Lower lobe of right lung (tissue), 2 donors: ENCODE results near the gene BDKRB2. TPM values are rescaled to one million over a fixed set of nuclear protein-coding genes. Genes with fewer than 3 reads are reported as not detected.
A peak's percentile ranks its signal among the peaks of the same experiment; 100 is the strongest.

Experiments used
- ATAC-seq, 2 donors: fragments of 200-7000 bp; cut with Tn5 transposase; one replicate each; pipeline ENCODE4 v1.9.1; 2020 to 2022; ENCODE audit warnings: mild to moderate bottlenecking in 2 of 2, moderate library complexity in 2 of 2
- DNase-seq: peaks from one replicate; pipeline ENCODE4 v3.0.0-alpha.2; 2020
- H3K27ac ChIP-seq: fragments of 200-600 bp; one replicate; pipeline ENCODE4 v1.8.0; 2022
- H3K27me3 ChIP-seq: fragments of 200-600 bp; one replicate; pipeline ENCODE4 v1.8.0; 2022; ENCODE audit warnings: low read depth
- H3K36me3 ChIP-seq: fragments of 200-600 bp; one replicate; pipeline ENCODE4 v1.8.0; 2022; ENCODE audit warnings: mild to moderate bottlenecking
- H3K4me1 ChIP-seq: fragments of 200-600 bp; one replicate; pipeline ENCODE4 v1.8.0; 2022
- H3K4me3 ChIP-seq: fragments of 200-600 bp; one replicate; pipeline ENCODE4 v1.8.0; 2022; ENCODE audit warnings: mild to moderate bottlenecking
- H3K9me3 ChIP-seq: fragments of 200-600 bp; one replicate; pipeline ENCODE4 v1.8.0; 2022
- CTCF ChIP-seq: fragments of 200-600 bp; IDR thresholded peaks from one replicate; pipeline ENCODE4 v1.8.0; 2022; ENCODE audit warnings: antibody characterized with exemption, mild to moderate bottlenecking
- intact Hi-C: fragments of 100-400 bp; cut with DNase I; formaldehyde crosslinking; loops from one replicate; pipeline ENCODE4 v1.11.0; 2022
- total RNA-seq: library from RNA; stranded (reverse); fragmentation: NEBNext Ultra II Directional; extraction: Animal tissue kit (Norgen Biotek cat#: 25700); gene quantifications from one replicate; pipeline ENCODE4 v1.2.1, GENCODE V29; 2021
- donor health status: DM: no; HTN: yes; CAD: no; lungs with severe emphysema.

Gene BDKRB2
- total RNA-seq, 1 donor from 2014 or later = 1.3 TPM

- Histone ChIP-seq H3K36me3 (no peaks in the 10 kb centered on the region), H3K4me1 (peaks cover 11% of the 10 kb centered on the region), H3K27me3 (no peaks in the 10 kb centered on the region), H3K4me3 (no peak overlapping the region), H3K9me3 (no peaks in the 10 kb centered on the region), H3K27ac (no peak overlapping the region)
- TF ChIP-seq CTCF = no peak
- intact Hi-C loops = no loop called here
- DNase-seq (no peak), ATAC-seq (no peak)
Observed at GRCh38 chr14:96207686-96208085, 3.0 kb downstream of the BDKRB2 start.

DNA sequence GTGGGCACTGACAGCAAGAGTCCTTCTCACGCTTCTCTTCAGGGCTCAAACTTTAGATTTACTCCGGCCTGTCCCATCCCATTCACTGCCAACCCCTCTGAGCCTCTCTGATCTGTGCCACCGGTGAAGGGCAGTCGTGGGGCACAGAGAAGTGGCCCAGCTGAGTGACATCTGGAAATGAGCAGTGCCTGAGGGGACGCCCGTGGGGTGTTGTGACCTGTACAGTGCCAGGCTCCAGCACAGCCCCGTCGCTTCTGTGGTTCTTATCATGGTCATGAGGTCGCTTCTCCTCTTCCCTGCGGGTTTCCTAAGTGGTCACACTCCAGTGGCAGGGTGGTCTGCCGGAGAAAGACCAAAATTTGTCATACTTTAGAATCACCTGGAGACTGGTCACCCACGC, 4.1 kb downstream of the BDKRB2 start:
- DNase-seq = no peak
- Histone ChIP-seq H3K9me3 (no peaks in the 10 kb centered on the region), H3K4me1 (peaks cover 11% of the 10 kb centered on the region), H3K27me3 (no peaks in the 10 kb centered on the region), H3K36me3 (no peaks in the 10 kb centered on the region), H3K4me3 (no peak overlapping the region), H3K27ac (no peak overlapping the region)
- no peak for TF ChIP-seq CTCF
- ATAC-seq = no peak
- intact Hi-C loops = no loop called here

DNA sequence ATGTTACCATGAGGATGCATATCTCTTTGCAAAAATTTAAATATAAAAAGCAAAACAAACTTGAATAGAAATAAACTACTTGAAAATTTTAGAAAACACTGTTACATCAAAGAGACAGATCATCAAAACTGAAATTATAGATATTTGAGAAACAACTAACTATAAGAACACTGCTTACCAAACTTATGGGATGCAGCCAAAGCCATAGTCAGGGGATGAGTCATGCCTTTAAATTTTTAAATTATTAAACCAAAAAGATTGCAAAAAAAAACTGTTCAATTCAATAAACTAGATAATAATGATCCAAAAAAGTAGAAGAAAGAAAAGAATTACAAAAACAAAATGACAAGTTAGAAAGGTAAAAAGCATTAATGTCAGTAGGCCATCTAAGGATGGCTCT, 7.5 kb downstream of the BDKRB2 start:
- intact Hi-C loops = no loop called here
- Histone ChIP-seq H3K9me3 (no peaks in the 10 kb centered on the region), H3K4me3 (no peak overlapping the region), H3K27ac (no peak overlapping the region), H3K36me3 (no peaks in the 10 kb centered on the region), H3K4me1 (no peaks in the 10 kb centered on the region), H3K27me3 (no peaks in the 10 kb centered on the region)
- no peak for ATAC-seq
- TF ChIP-seq CTCF = no peak
- no peak for DNase-seq

DNA sequence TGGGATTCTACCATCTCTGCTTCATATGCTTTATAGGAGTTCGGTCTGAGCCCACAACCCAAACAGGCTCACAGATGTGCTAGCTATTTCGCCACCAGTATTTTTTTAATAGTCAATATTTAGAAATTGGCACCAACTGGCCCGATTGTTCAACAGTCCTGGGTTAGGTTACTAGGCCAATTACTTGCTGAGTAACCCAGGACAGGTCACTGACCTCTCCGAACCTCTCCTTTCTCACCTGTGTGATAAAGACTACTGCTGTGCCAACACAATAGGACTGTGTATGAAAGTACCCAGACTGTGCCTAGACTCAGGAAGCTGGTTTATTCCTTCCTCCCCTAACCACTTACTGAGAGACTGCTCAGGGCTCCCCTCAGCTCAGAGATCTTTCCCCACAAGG, 8.3 kb downstream of the BDKRB2 start:
- Histone ChIP-seq H3K27me3 (no peaks in the 10 kb centered on the region), H3K4me1 (no peaks in the 10 kb centered on the region), H3K36me3 (no peaks in the 10 kb centered on the region), H3K27ac (no peak overlapping the region), H3K4me3 (no peak overlapping the region), H3K9me3 (no peaks in the 10 kb centered on the region)
- no peak for DNase-seq
- intact Hi-C loops = no loop called here
- TF ChIP-seq CTCF = no peak
- no peak for ATAC-seq

- intact Hi-C loops = no loop called here
- H3K4me1 ChIP-seq = no peaks in the 10 kb centered on the region
- H3K4me3 ChIP-seq = no peak overlapping the region
- H3K9me3 ChIP-seq = no peaks in the 10 kb centered on the region
- peak in 1 of 2 donors; percentile 28 for ATAC-seq
- no peaks in the 10 kb centered on the region for H3K27me3 ChIP-seq
- H3K36me3 ChIP-seq = no peaks in the 10 kb centered on the region
- DNase-seq = no peak
- TF ChIP-seq CTCF = no peak
- no peak overlapping the region for H3K27ac ChIP-seq
Observed at GRCh38 chr14:96213871-96214465, 9.3 kb downstream of the BDKRB2 start.

DNA sequence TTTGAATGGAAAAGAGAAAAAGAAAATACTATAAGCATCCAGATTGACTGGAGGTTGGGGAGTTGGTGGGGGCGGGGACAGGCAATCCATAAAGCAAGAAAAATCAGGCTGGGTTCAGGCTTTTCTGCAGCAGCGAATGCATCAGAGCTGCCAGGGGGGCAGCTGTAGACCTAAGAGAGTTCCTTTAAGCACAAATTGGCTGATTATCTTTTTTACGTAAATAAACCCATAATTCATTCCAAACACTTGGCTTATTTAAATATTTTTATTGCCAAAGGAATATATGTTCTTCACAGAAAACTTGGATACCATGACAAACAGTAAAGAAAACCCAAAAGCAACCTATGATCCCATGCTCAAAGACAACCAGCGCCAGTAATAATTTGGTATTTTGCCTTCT, 10.2 kb downstream of the BDKRB2 start:
- no peak for TF ChIP-seq CTCF
- DNase-seq (no peak), ATAC-seq (no peak)
- intact Hi-C loops = no loop called here
- Histone ChIP-seq H3K27ac (no peak overlapping the region), H3K36me3 (no peaks in the 10 kb centered on the region), H3K9me3 (no peaks in the 10 kb centered on the region), H3K27me3 (no peaks in the 10 kb centered on the region), H3K4me3 (no peak overlapping the region), H3K4me1 (no peaks in the 10 kb centered on the region)
